PC-3 (cell line): ENCODE results near the gene HKDC1. TPM values are rescaled to one million over a fixed set of nuclear protein-coding genes. Genes with fewer than 3 reads are reported as not detected.
"Not testable (repeated sequence)": the region's sequence is repeated elsewhere in the genome, so short reads cannot be mapped to it uniquely, and the experiment has no call there.

Source experiments
- ATAC-seq: fragments of 200-7000 bp; cut with Tn5 transposase; 2 replicates; pipeline ENCODE4 v1.9.1; 2020; ENCODE audit warnings: mild to moderate bottlenecking, moderate library complexity
- BruUV-seq: library from RNA; stranded (reverse); fragments of 400-500 nt; replicated peaks from 2 replicates; lab custom pipeline; 2021; lab: Mats Ljungman, UMichigan
- CTCF ChIA-PET: fragments of 300-600 bp; sonication (Branson Sonifier 250); formaldehyde crosslinking; loops from one replicate; lab custom pipeline; 2022; ENCODE audit warnings: antibody characterized with exemption; lab: Charles Lee
- POLR2A ChIA-PET: fragments of 300-600 bp; sonication (Branson Sonifier 250); formaldehyde crosslinking; loops from one replicate; lab custom pipeline; 2022; ENCODE audit warnings: antibody characterized with exemption; ENCODE audit not compliant: unreplicated experiment; lab: Charles Lee
- DNase-seq: peaks from one replicate; pipeline ENCODE4 v3.0.0-alpha.2; 2015
- H2AFZ ChIP-seq: fragments of 300-600 bp; sonication (generic); 2 replicates; pipeline ENCODE4 v1.6.0; 2016; ENCODE audit warnings: antibody characterized with exemption, low read length
- H3F3A ChIP-seq: fragments of 300-600 bp; sonication (generic); one replicate; pipeline ENCODE4 v1.6.0; 2017; ENCODE audit warnings: antibody characterized with exemption, low read length, control low read depth, mild to moderate bottlenecking; ENCODE audit not compliant: unreplicated experiment
- H3K27ac ChIP-seq: fragments of 300-600 bp; sonication (generic); 2 replicates; pipeline ENCODE4 v1.5.1; 2016; ENCODE audit warnings: mild to moderate bottlenecking, low read length
- H3K27me3 ChIP-seq: fragments of 300-600 bp; sonication (generic); 2 replicates; pipeline ENCODE4 v1.6.1; 2016; ENCODE audit warnings: low read length, mixed read lengths
- H3K36me3 ChIP-seq: fragments of 300-600 bp; sonication (generic); 2 replicates; pipeline ENCODE4 v1.6.1; 2016; ENCODE audit warnings: low read depth, mixed run types, low read length, mixed read lengths
- H3K4me1 ChIP-seq: fragments of 300-600 bp; sonication (generic); 2 replicates; pipeline ENCODE4 v1.5.1; 2016; ENCODE audit warnings: low read length; ENCODE audit not compliant: insufficient read depth
- H3K4me2 ChIP-seq: fragments of 300-600 bp; sonication (generic); 2 replicates; pipeline ENCODE4 v1.6.0; 2016; ENCODE audit warnings: low read length
- H3K4me3 ChIP-seq: fragments of 300-600 bp; sonication (generic); 2 replicates; pipeline ENCODE4 v1.5.1; 2016; ENCODE audit warnings: mild to moderate bottlenecking, low read length, mixed read lengths
- H3K79me2 ChIP-seq: fragments of 300-600 bp; sonication (generic); 2 replicates; pipeline ENCODE4 v1.6.1; 2017; ENCODE audit warnings: low read length, mixed read lengths
- H3K9ac ChIP-seq: fragments of 300-600 bp; sonication (generic); 2 replicates; pipeline ENCODE4 v1.6.0; 2016; ENCODE audit warnings: mild to moderate bottlenecking, low read length
- H3K9me2 ChIP-seq: fragments of 300-600 bp; sonication (generic); replicated peaks from 2 replicates; pipeline ENCODE4 v1.6.1; 2016; ENCODE audit warnings: mixed run types, low read length, mixed read lengths
- H3K9me3 ChIP-seq: fragments of 300-600 bp; sonication (generic); 2 replicates; pipeline ENCODE4 v1.6.1; 2016; ENCODE audit warnings: low read length, mixed read lengths
- H4K20me1 ChIP-seq: fragments of 300-600 bp; sonication (generic); 2 replicates; pipeline ENCODE4 v1.6.1; 2016; ENCODE audit warnings: low read length, mixed read lengths
- CTCF ChIP-seq: fragments of 300-600 bp; sonication (generic); conservative IDR thresholded peaks from 2 replicates; pipeline ENCODE4 v1.5.1; 2017; ENCODE audit warnings: antibody characterized with exemption, low read depth, mild to moderate bottlenecking, low read length
- EZH2 ChIP-seq: fragments of 300-600 bp; sonication (generic); IDR thresholded peaks from one replicate; pipeline ENCODE4 v1.6.1; 2017; ENCODE audit warnings: antibody characterized with exemption, mild to moderate bottlenecking, low read length; ENCODE audit not compliant: unreplicated experiment
- EZH2phosphoT487 ChIP-seq: fragments of 300-600 bp; sonication (generic); IDR thresholded peaks from 2 replicates; pipeline ENCODE4 v1.6.1; 2018; ENCODE audit warnings: mild to moderate bottlenecking, antibody characterized with exemption, low read length, borderline replicate concordance
- intact Hi-C: fragments of 100-400 bp; cut with micrococcal nuclease; formaldehyde crosslinking; loops from 2 replicates; pipeline ENCODE4 v1.9.0; 2023
- total RNA-seq: library from RNA; depleted of rRNA; stranded (reverse); fragments of >200 nt; gene quantifications from 2 replicates; pipeline ENCODE4 v1.2.3, GENCODE V29; 2014

HKDC1 gene
- total RNA-seq, 1 experiment from 2014 or later = 0.44 TPM

- Histone ChIP-seq H4K20me1 (no peaks in the 10 kb centered on the region), H3K27ac (no peak overlapping the region), H3F3A (no peaks in the 10 kb centered on the region), H2AFZ (no peak overlapping the region), H3K4me2 (no peak overlapping the region), H3K9me3 (peaks cover 4% of the 10 kb centered on the region; the same call in 1 of the 2 replicates), H3K4me1 (no peaks in the 10 kb centered on the region), H3K27me3 (no peaks in the 10 kb centered on the region), H3K79me2 (no peaks in the 10 kb centered on the region), H3K9me2 (no peaks in the 10 kb centered on the region), H3K36me3 (no peaks in the 10 kb centered on the region), H3K4me3 (no peak overlapping the region), H3K9ac (no peak overlapping the region)
- TF ChIP-seq EZH2 (no peak), EZH2phosphoT487 (no peak), CTCF (no peak)
- ATAC-seq = no peak
- DNase-seq = no peak
- CTCF ChIA-PET = interaction anchor here (0.6 kb wide), 1 partner anchor 345 kb away, joined by 3 read pairs; no protein-coding TSS in a partner anchor
- intact Hi-C loops = no loop called here
- BruUV-seq = no TSS peak
- POLR2A ChIA-PET = no interaction called here
These were observed 28.1 kb downstream of the HKDC1 start for GRCh38 chr10:69248117-69248730.

DNA sequence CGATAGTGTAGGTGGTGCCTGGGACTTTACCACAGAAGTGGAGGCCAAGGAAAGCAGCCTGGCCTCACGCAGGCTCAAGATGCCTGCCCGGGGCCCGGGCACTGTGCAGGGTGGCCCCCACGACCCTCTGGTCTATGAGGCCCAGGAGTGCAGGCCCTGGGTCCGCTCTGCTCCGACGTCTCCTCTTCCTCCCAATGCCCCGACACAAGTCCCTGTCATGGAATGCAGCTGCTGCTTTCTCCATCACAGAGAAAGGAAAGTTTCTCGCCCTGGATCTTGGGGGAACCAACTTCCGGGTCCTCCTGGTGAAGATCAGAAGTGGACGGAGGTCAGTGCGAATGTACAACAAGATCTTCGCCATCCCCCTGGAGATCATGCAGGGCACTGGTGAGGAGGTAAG lies 29.9 kb downstream of the HKDC1 start:
- no TSS peak for BruUV-seq
- H3K9me2 ChIP-seq = no peaks in the 10 kb centered on the region
- H3K4me2 ChIP-seq = no peak overlapping the region
- no peaks in the 10 kb centered on the region for H4K20me1 ChIP-seq
- H3K4me3 ChIP-seq = no peak overlapping the region
- no peaks in the 10 kb centered on the region for H3K79me2 ChIP-seq
- intact Hi-C loops = no loop called here
- no peak for DNase-seq
- POLR2A ChIA-PET = no interaction called here
- no peaks in the 10 kb centered on the region for H3F3A ChIP-seq
- TF ChIP-seq EZH2 (no peak), EZH2phosphoT487 (no peak), CTCF (no peak)
- no peak overlapping the region for H2AFZ ChIP-seq
- H3K36me3 ChIP-seq = no peaks in the 10 kb centered on the region
- H3K27ac ChIP-seq = no peak overlapping the region
- no peaks in the 10 kb centered on the region for H3K27me3 ChIP-seq
- peaks cover 4% of the 10 kb centered on the region; the same call in 1 of the 2 replicates for H3K9me3 ChIP-seq
- no peak overlapping the region for H3K9ac ChIP-seq
- H3K4me1 ChIP-seq = no peaks in the 10 kb centered on the region
- CTCF ChIA-PET = no interaction called here
- no peak for ATAC-seq

- H3K4me1 ChIP-seq, H3K9ac ChIP-seq, H3F3A ChIP-seq, CTCF ChIA-PET, ATAC-seq, BruUV-seq, H3K9me3 ChIP-seq, H3K4me2 ChIP-seq, H3K36me3 ChIP-seq, H3K27me3 ChIP-seq, H3K27ac ChIP-seq, H3K9me2 ChIP-seq, H4K20me1 ChIP-seq, H2AFZ ChIP-seq, POLR2A ChIA-PET, H3K79me2 ChIP-seq, intact Hi-C loops, H3K4me3 ChIP-seq, DNase-seq: not testable (repeated sequence)
These were observed 31.3 kb downstream of the HKDC1 start for GRCh38 chr10:69251417-69251816.
